Measurements from ENCODE around the gene NRAP.

Gene NRAP

GRCh38 chr10:113605268-113605978 lies 58.4 kb downstream of the NRAP start:
- no peak for DNase-seq (ENCODE audit: low read depth in 3 of 3)

GRCh38 chr10:113604572-113604971 lies 59.3 kb downstream of the NRAP start:
- no peak for DNase-seq (ENCODE audit: low read depth in 3 of 3)

GRCh38 chr10:113603057-113603777 lies 60.6 kb downstream of the NRAP start:
- no peak for DNase-seq (ENCODE audit: low read depth in 3 of 3)

GRCh38 chr10:113600569-113600968 lies 63.3 kb downstream of the NRAP start:
- no peak for DNase-seq (ENCODE audit: low read depth in 3 of 3)

- DNase-seq (ENCODE audit: low read depth in 3 of 3): no peak
Measured at GRCh38 chr10:113594652-113595051, 69.2 kb downstream of the NRAP start.

GRCh38 chr10:113592380-113592779 lies 71.5 kb downstream of the NRAP start:
- no peak for DNase-seq (ENCODE audit: low read depth in 3 of 3)

GRCh38 chr10:113590581-113590980 lies 73.3 kb downstream of the NRAP start:
- DNase-seq (ENCODE audit: low read depth in 3 of 3): no peak

GRCh38 chr10:113589201-113589770 lies 74.6 kb downstream of the NRAP start:
- no peak for DNase-seq (ENCODE audit: low read depth in 3 of 3)

- DNase-seq (ENCODE audit: low read depth in 3 of 3): no peak
Measured at GRCh38 chr10:113585949-113586348, 77.9 kb downstream of the NRAP start.

GRCh38 chr10:113583571-113583970 lies 80.3 kb downstream of the NRAP start:
- no peak for DNase-seq (ENCODE audit: low read depth in 3 of 3)

- no peak for DNase-seq (ENCODE audit: low read depth in 3 of 3)
Measured at GRCh38 chr10:113581092-113581491, 82.7 kb downstream of the NRAP start.

- DNase-seq (ENCODE audit: low read depth in 3 of 3): no peak
Measured at GRCh38 chr10:113578773-113579172, 85.1 kb downstream of the NRAP start.

GRCh38 chr10:113576852-113577251 lies 87.0 kb downstream of the NRAP start:
- DNase-seq (ENCODE audit: low read depth in 3 of 3): no peak

- DNase-seq (ENCODE audit: low read depth in 3 of 3): no peak
Measured at GRCh38 chr10:113573368-113573767, 90.5 kb downstream of the NRAP start.

- DNase-seq (ENCODE audit: low read depth in 3 of 3): no peak
Measured at GRCh38 chr10:113572520-113573290, 91.1 kb downstream of the NRAP start.

- DNase-seq (ENCODE audit: low read depth in 3 of 3): no peak
Measured at GRCh38 chr10:113569576-113569975, 94.3 kb downstream of the NRAP start.

- DNase-seq (ENCODE audit: low read depth in 3 of 3): no peak
Measured at GRCh38 chr10:113566888-113567287, 97.0 kb downstream of the NRAP start.

- DNase-seq (ENCODE audit: low read depth in 3 of 3): no peak
Measured at GRCh38 chr10:113565364-113565763, 98.5 kb downstream of the NRAP start.

GRCh38 chr10:113563306-113564088 lies 100.3 kb downstream of the NRAP start:
- peak; percentile 40 to 69 (median 41) for DNase-seq (ENCODE audit: low read depth in 3 of 3)

- DNase-seq (ENCODE audit: low read depth in 3 of 3): no peak
Measured at GRCh38 chr10:113562704-113563103, 101.1 kb downstream of the NRAP start.

GRCh38 chr10:113562069-113562468 lies 101.8 kb downstream of the NRAP start:
- no peak for DNase-seq (ENCODE audit: low read depth in 3 of 3)
